Duodenal mucosa (tissue), 2 donors: Measurements from ENCODE around the gene TGM4.

Experiments
- H3K27ac ChIP-seq: one replicate; pipeline ENCODE4 v1.7.0; 2013; ENCODE audit warnings: low read depth, low read length
- H3K27me3 ChIP-seq, 2 donors: one replicate each; pipeline ENCODE4 v1.7.0; 2013; ENCODE audit warnings: low read length in 2 of 2, control low read depth in 1 of 2; ENCODE audit not compliant: insufficient read depth in 2 of 2, control insufficient read depth in 1 of 2
- H3K36me3 ChIP-seq, 2 donors: one replicate each; pipeline ENCODE4 v1.7.0; 2013; ENCODE audit warnings: low read length in 2 of 2, control low read depth in 1 of 2; ENCODE audit not compliant: insufficient read depth in 2 of 2, control insufficient read depth in 1 of 2
- H3K4me1 ChIP-seq, 2 donors: one replicate each; pipeline ENCODE4 v1.7.0; 2013; ENCODE audit warnings: low read length in 2 of 2, control low read depth in 1 of 2; ENCODE audit not compliant: insufficient read depth in 2 of 2, control insufficient read depth in 1 of 2
- H3K4me3 ChIP-seq, 2 donors: one replicate each; pipeline ENCODE4 v1.7.0; 2013; ENCODE audit warnings: low read length in 2 of 2, low read depth in 1 of 2
- H3K9ac ChIP-seq, 2 donors: one replicate each; pipeline ENCODE4 v1.7.0; 2013; ENCODE audit warnings: low read length in 2 of 2, low read depth in 1 of 2
- H3K9me3 ChIP-seq, 2 donors: one replicate each; pipeline ENCODE4 v1.7.0; 2013; ENCODE audit warnings: low read length in 2 of 2, control low read depth in 1 of 2; ENCODE audit not compliant: control insufficient read depth in 1 of 2

The TGM4 gene

GRCh38 chr3:44877333-44877732 lies 2.9 kb downstream of the TGM4 start:
- Histone ChIP-seq H3K27me3 (peaks cover 0 to 2% of the 10 kb centered on the region in 2 donors), H3K4me1 (no peaks in the 10 kb centered on the region), H3K36me3 (no peaks in the 10 kb centered on the region), H3K9ac (no peak overlapping the region), H3K9me3 (no peaks in the 10 kb centered on the region), H3K4me3 (no peak overlapping the region), H3K27ac (no peak overlapping the region)

DNA sequence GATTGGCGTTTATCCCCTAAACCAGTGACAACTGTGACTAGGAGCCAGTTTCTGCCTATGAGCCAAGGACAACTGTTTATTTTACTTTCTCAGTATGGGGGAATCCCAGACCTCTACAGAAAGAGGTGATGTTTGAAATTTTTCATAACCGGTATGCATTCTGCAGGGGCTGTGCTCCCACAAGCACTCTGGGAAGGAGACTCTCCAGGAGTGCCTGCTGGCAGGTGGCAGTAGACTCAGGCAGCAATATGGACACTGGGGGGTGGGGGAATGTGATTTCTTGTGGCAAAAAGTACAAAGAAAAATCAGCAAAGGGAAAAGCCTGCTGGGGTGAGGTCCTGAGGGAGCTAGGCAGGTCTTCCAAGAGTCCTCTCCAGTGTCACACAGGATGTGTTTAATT lies 5.9 kb downstream of the TGM4 start:
- no peak overlapping the region for H3K4me3 ChIP-seq
- H3K27me3 ChIP-seq: peaks cover 2 to 3% of the 10 kb centered on the region in 2 donors
- no peaks in the 10 kb centered on the region for H3K4me1 ChIP-seq
- H3K9me3 ChIP-seq: peaks cover 0 to 4% of the 10 kb centered on the region in 2 donors
- no peak overlapping the region for H3K9ac ChIP-seq
- no peak overlapping the region for H3K27ac ChIP-seq
- no peaks in the 10 kb centered on the region for H3K36me3 ChIP-seq

- Histone ChIP-seq H3K9ac (no peak overlapping the region), H3K27ac (no peak overlapping the region), H3K4me3 (no peak overlapping the region), H3K9me3 (peaks cover 0 to 4% of the 10 kb centered on the region in 2 donors), H3K27me3 (peaks cover 2 to 7% of the 10 kb centered on the region in 2 donors), H3K36me3 (no peaks in the 10 kb centered on the region), H3K4me1 (no peaks in the 10 kb centered on the region)
Observed at GRCh38 chr3:44883213-44883955, 9.0 kb downstream of the TGM4 start.

DNA sequence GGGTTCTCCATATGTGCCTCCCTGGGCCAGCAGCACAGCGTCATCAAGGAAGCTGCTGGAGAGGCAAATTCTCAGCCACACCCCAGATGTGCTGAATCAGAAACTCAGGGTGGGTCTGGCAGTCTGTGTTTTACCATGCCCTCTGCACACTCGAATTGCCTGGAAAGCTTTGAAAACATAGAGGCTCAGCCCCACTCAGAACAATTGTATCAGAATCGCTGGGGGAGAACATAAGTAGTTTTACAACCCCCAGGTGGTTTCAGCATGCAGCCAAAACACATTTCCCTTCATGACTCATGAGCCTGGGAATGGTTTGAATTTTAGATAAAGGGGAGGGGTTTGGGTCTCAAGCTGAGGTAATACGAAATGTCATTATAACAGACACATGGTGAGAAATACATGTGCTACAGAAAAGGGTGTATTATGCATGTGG lies 9.6 kb downstream of the TGM4 start:
- Histone ChIP-seq H3K4me3 (no peak overlapping the region), H3K9ac (no peak overlapping the region), H3K9me3 (peaks cover 0 to 4% of the 10 kb centered on the region in 2 donors), H3K36me3 (no peaks in the 10 kb centered on the region), H3K4me1 (no peaks in the 10 kb centered on the region), H3K27me3 (peaks cover 2 to 7% of the 10 kb centered on the region in 2 donors), H3K27ac (no peak overlapping the region)

- Histone ChIP-seq H3K9me3 (peaks cover 0 to 4% of the 10 kb centered on the region in 2 donors), H3K4me1 (no peaks in the 10 kb centered on the region), H3K27me3 (peaks cover 0 to 7% of the 10 kb centered on the region in 2 donors), H3K27ac (no peak overlapping the region), H3K9ac (no peak overlapping the region), H3K36me3 (no peaks in the 10 kb centered on the region), H3K4me3 (no peak overlapping the region)
Observed at GRCh38 chr3:44885618-44886017, 11.2 kb downstream of the TGM4 start.

- H3K27ac ChIP-seq: no peak overlapping the region
- H3K9me3 ChIP-seq: peaks cover 0 to 4% of the 10 kb centered on the region in 2 donors
- peaks cover 0 to 7% of the 10 kb centered on the region in 2 donors for H3K27me3 ChIP-seq
- no peak overlapping the region for H3K9ac ChIP-seq
- H3K36me3 ChIP-seq: no peaks in the 10 kb centered on the region
- H3K4me3 ChIP-seq: no peak overlapping the region
- no peaks in the 10 kb centered on the region for H3K4me1 ChIP-seq
Observed at GRCh38 chr3:44886561-44886960, 12.2 kb downstream of the TGM4 start.

DNA sequence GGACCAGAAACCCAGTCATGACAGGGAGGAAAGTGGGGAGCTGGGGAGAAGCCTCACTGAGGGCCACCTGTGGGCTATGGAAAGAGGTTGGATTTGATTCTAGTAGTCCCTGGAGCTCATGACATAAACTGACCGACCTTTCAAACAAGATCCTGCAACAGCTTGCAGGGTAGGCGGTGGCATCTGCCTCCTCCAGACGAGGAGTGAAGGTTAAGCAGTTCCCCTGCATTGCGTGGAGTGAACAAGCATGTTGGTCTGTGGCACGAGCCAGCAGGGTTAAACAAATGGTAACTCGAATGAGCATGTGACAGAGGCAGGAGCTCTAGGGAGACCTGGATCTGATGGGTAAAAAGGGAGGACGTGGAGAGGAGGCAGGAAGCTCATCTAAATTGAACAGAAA lies 12.7 kb downstream of the TGM4 start:
- Histone ChIP-seq H3K27ac (no peak overlapping the region), H3K27me3 (peaks cover 0 to 7% of the 10 kb centered on the region in 2 donors), H3K9ac (no peak overlapping the region), H3K4me3 (no peak overlapping the region), H3K9me3 (peaks cover 0 to 4% of the 10 kb centered on the region in 2 donors), H3K4me1 (no peaks in the 10 kb centered on the region), H3K36me3 (no peaks in the 10 kb centered on the region)

DNA sequence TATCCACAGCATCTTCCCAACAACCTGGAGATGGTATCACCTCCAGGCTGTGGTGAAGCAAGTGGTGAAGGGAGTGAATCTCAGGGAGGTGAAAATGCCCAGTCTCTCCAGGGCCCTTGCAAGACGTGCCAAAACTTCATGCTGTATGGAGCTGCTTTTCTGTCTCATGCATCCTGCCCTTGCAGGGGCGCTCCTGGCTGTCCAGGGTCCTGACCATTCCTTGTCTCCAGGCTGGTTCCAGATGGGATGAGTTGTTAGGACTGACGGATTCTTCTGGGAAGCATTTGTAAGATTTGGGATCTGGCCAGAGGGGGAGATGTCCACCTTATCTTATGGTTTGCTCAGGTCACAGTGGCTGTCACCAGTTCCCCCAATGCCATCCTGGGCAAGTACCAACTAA lies 15.8 kb downstream of the TGM4 start:
- no peaks in the 10 kb centered on the region for H3K36me3 ChIP-seq
- H3K27ac ChIP-seq: no peak overlapping the region
- H3K4me3 ChIP-seq: no peak overlapping the region
- peaks cover 0 to 4% of the 10 kb centered on the region in 2 donors for H3K27me3 ChIP-seq
- no peaks in the 10 kb centered on the region for H3K9me3 ChIP-seq
- H3K9ac ChIP-seq: no peak overlapping the region
- H3K4me1 ChIP-seq: no peaks in the 10 kb centered on the region

DNA sequence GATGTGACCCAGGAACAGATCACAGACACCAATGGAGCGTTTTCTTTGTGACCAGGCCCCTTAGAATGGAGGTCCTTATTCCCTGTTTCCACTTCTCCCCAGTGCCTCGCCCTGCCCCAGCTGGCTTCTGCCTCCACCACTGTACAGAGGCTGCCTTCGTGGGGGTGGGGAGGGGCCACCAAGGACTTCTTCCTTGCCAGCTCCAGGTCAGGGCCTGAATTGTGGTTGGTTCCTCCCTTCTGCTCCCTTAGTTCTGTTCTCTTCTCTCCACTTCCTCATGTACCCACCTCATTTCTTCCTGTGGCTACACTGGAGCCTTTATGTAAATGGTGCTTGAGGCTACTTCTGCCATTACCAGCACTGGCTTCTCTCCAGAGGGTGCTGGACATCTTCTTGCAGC lies 16.4 kb downstream of the TGM4 start:
- H3K9me3 ChIP-seq: no peaks in the 10 kb centered on the region
- no peak overlapping the region for H3K4me3 ChIP-seq
- no peaks in the 10 kb centered on the region for H3K4me1 ChIP-seq
- no peak overlapping the region for H3K9ac ChIP-seq
- H3K36me3 ChIP-seq: no peaks in the 10 kb centered on the region
- no peak overlapping the region for H3K27ac ChIP-seq
- no peaks in the 10 kb centered on the region for H3K27me3 ChIP-seq

GRCh38 chr3:44892689-44893088 lies 18.3 kb downstream of the TGM4 start:
- Histone ChIP-seq H3K9ac (no peak overlapping the region), H3K27ac (no peak overlapping the region), H3K9me3 (no peaks in the 10 kb centered on the region), H3K27me3 (no peaks in the 10 kb centered on the region), H3K4me1 (no peaks in the 10 kb centered on the region), H3K36me3 (no peaks in the 10 kb centered on the region), H3K4me3 (no peak overlapping the region)
